WTC11 (cell line): ENCODE measurements around the gene KIF13A. TPM values are rescaled to one million over a fixed set of nuclear protein-coding genes. Genes with fewer than 3 reads are reported as not detected.

Source experiments
- ATAC-seq: fragments of 200-7000 bp; cut with Tn5 transposase; 2 replicates; pipeline ENCODE4 v1.10.0; 2021; ENCODE audit warnings: mild to moderate bottlenecking, moderate library complexity
- CTCF ChIA-PET: fragments of 300-600 bp; sonication (Branson Sonifier 250); formaldehyde crosslinking; loops from one replicate; lab custom pipeline; 2021; ENCODE audit warnings: antibody characterized with exemption; lab: Charles Lee
- POLR2A ChIA-PET: fragments of 350-600 bp; sonication (Branson Sonifier 250); formaldehyde crosslinking; loops from one replicate; lab custom pipeline; 2021; ENCODE audit warnings: antibody characterized with exemption; lab: Charles Lee
- DNase-seq: peaks from one replicate; pipeline ENCODE4 v3.0.0; 2021; ENCODE audit warnings: low spot score
- H3K27ac Mint-ChIP-seq: 2 replicates; pipeline ENCODE4 v1.8.0; 2021; ENCODE audit warnings: mixed read lengths
- H3K27me3 Mint-ChIP-seq: 2 replicates; pipeline ENCODE4 v1.8.0; 2021; ENCODE audit warnings: low read depth, mild to moderate bottlenecking, moderate library complexity, mixed read lengths
- H3K36me3 Mint-ChIP-seq: 2 replicates; pipeline ENCODE4 v1.8.0; 2021; ENCODE audit warnings: mixed read lengths
- H3K4me1 Mint-ChIP-seq: 2 replicates; pipeline ENCODE4 v1.8.0; 2022; ENCODE audit warnings: mixed read lengths
- H3K4me3 Mint-ChIP-seq: 2 replicates; pipeline ENCODE4 v1.8.0; 2021; ENCODE audit warnings: mild to moderate bottlenecking, moderate library complexity, mixed read lengths
- H3K9me3 Mint-ChIP-seq: 2 replicates; pipeline ENCODE4 v1.8.0; 2021; ENCODE audit warnings: mixed read lengths
- ATF1 ChIP-seq: sonication (generic); formaldehyde crosslinking; IDR thresholded peaks from 2 replicates; pipeline ENCODE4 v1.8.1; 2023; ENCODE audit warnings: mild to moderate bottlenecking, moderate library complexity, missing genetic modification reagents
- CBFB ChIP-seq: sonication (generic); formaldehyde crosslinking; IDR thresholded peaks from 2 replicates; pipeline ENCODE4 v1.8.1; 2022; ENCODE audit warnings: mild to moderate bottlenecking, low read depth, missing genetic modification reagents
- FOXK1 ChIP-seq: sonication (generic); formaldehyde crosslinking; IDR thresholded peaks from 2 replicates; pipeline ENCODE4 v1.8.0; 2022; ENCODE audit warnings: mild to moderate bottlenecking, moderate library complexity, missing genetic modification reagents
- HMGA2 ChIP-seq: fragments of 250-450 bp; sonication (Bioruptor Pico); IDR thresholded peaks from 2 replicates; pipeline ENCODE4 v1.4.0; 2021; ENCODE audit warnings: mild to moderate bottlenecking, moderate library complexity
- JAZF1 ChIP-seq: fragments of 250-450 bp; sonication (Bioruptor Pico); IDR thresholded peaks from 2 replicates; pipeline ENCODE4 v1.9.0; 2021; ENCODE audit warnings: moderate library complexity, mild to moderate bottlenecking, inconsistent platforms
- NFATC4 ChIP-seq: fragments of 250-450 bp; sonication (Bioruptor Pico); IDR thresholded peaks from 2 replicates; pipeline ENCODE4 v1.9.0; 2021; ENCODE audit warnings: mild to moderate bottlenecking
- NFYB ChIP-seq: sonication (generic); formaldehyde crosslinking; conservative IDR thresholded peaks from 2 replicates; pipeline ENCODE4 v1.8.0; 2022; ENCODE audit warnings: low read depth, missing genetic modification reagents
- SMAD4 ChIP-seq: sonication (generic); formaldehyde crosslinking; IDR thresholded peaks from 2 replicates; pipeline ENCODE4 v1.8.0; 2022; ENCODE audit warnings: mild to moderate bottlenecking, missing genetic modification reagents
- TEAD1 ChIP-seq: sonication (generic); formaldehyde crosslinking; IDR thresholded peaks from 2 replicates; pipeline ENCODE4 v1.8.0; 2022; ENCODE audit warnings: mild to moderate bottlenecking, missing genetic modification reagents
- ZNF121 ChIP-seq: sonication (generic); formaldehyde crosslinking; IDR thresholded peaks from 2 replicates; pipeline ENCODE4 v1.8.0; 2023; ENCODE audit warnings: missing genetic modification reagents
- ZNF232 ChIP-seq: sonication (generic); formaldehyde crosslinking; IDR thresholded peaks from 2 replicates; pipeline ENCODE4 v1.8.0; 2022; ENCODE audit warnings: mild to moderate bottlenecking, missing genetic modification reagents
- ZNF416 ChIP-seq: fragments of 250-450 bp; sonication (Bioruptor Pico); IDR thresholded peaks from 2 replicates; pipeline ENCODE4 v1.9.0; 2021; ENCODE audit warnings: mild to moderate bottlenecking, inconsistent platforms
- total RNA-seq: library from RNA; stranded (reverse); gene quantifications from 3 replicates; pipeline ENCODE4 v1.2.3, GENCODE V29; 2021
- TF ChIP-seq, protein P1 (sequence below): fragments of 250-450 bp; sonication (Bioruptor Pico); conservative IDR thresholded peaks from 2 replicates; pipeline ENCODE4 v1.9.0; 2021; ENCODE audit warnings: mild to moderate bottlenecking
- TF ChIP-seq, protein P2 (sequence below): sonication (generic); formaldehyde crosslinking; IDR thresholded peaks from 2 replicates; pipeline ENCODE4 v1.8.0; 2023; ENCODE audit warnings: missing genetic modification reagents
- TF ChIP-seq, protein P3 (sequence below): sonication (generic); formaldehyde crosslinking; IDR thresholded peaks from 2 replicates; pipeline ENCODE4 v1.8.0; 2023; ENCODE audit warnings: mild to moderate bottlenecking, missing genetic modification reagents
- TF ChIP-seq, protein P4 (sequence below): sonication (generic); formaldehyde crosslinking; IDR thresholded peaks from 2 replicates; pipeline ENCODE4 v1.8.0; 2022; ENCODE audit warnings: mild to moderate bottlenecking, missing genetic modification reagents
- TF ChIP-seq, protein P5 (sequence below): sonication (generic); formaldehyde crosslinking; IDR thresholded peaks from 2 replicates; pipeline ENCODE4 v1.8.0; 2022; ENCODE audit warnings: mild to moderate bottlenecking, missing genetic modification reagents
- TF ChIP-seq, protein P6 (sequence below): sonication (generic); formaldehyde crosslinking; IDR thresholded peaks from 2 replicates; pipeline ENCODE4 v1.8.1; 2023; ENCODE audit warnings: mild to moderate bottlenecking, moderate library complexity, missing genetic modification reagents
- TF ChIP-seq, protein P7 (sequence below): sonication (generic); formaldehyde crosslinking; IDR thresholded peaks from 2 replicates; pipeline ENCODE4 v1.8.1; 2022; ENCODE audit warnings: missing genetic modification reagents, borderline replicate concordance
- TF ChIP-seq, protein P8 (sequence below): fragments of 250-450 bp; sonication (Bioruptor Pico); IDR thresholded peaks from 2 replicates; pipeline ENCODE4 v1.9.0; 2021; ENCODE audit warnings: mild to moderate bottlenecking, borderline replicate concordance

KIF13A gene
- total RNA-seq, 1 experiment from 2014 or later = 32.7 TPM

DNA sequence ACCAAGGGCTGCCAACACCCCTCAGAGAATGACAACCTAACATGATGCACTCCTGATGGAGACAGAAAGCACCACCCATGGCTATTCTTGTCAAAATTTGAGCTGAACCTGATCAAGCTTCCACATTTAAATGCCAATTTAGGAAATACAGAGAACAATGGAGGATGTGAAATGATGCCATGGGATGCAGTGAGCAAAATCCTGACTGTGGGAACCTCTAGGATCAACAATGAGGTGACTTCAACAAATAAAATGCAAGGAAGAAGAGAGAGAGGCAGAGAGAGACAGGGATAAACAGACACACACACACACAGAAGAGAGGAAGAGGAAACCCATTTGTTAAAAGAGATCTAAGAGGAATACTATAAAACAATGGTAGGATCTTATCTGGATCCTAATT, 161.1 kb downstream of the KIF13A start (continued):
- TF ChIP-seq CBFB = no peak
- TF ChIP-seq, protein P1, sequence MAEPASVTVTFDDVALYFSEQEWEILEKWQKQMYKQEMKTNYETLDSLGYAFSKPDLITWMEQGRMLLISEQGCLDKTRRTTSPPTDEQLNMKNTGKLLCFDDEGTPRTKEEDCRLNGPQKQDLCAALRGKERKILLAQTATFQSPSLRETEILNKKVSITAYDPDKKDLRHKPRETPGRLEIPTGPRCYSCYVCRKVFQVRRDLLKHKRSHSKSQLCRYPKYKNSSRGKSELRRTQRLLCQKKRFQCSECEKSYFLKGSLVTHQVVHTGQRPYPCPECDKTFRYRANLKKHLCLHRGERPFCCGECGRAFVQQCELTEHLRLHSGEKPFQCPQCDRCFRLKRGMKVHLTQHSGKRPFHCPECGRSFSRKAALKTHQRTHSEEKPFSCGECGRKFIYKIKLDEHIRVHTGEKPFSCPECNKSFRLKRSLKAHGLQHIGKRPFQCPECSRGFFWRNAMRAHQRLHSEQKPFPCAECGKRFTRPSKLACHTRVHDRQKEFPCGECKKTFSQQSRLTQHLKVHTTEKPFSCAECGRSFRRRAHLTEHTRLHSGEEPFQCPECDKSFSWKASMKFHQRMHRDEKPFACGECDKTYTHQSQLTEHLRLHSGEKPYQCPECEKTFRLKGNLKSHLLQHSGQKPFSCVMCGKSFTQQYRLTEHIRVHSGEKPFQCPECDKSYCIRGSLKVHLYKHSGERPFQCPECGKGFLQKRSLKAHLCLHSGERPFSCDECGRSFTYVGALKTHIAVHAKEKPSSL (CRISPR knock-in tag) = no peak

DNA sequence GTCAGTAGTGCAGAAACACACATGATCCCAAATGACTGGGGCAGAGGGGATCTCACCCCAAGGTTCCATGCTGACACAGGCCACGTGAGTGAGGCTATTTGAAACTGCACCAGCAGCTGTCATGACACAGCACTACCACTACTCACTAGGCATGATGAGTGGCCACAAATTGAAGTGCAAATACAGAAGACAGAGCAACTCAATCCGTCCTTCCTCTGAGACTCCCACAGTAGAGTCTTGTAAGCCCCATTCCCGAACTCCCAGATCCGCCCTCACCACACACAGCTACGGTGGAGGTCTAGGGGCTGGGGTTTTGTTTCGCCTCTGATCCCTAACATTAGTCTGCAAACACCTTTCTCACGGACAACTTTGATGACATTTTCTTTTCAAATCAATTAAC, 167.4 kb downstream of the KIF13A start:
- Mint-ChIP-seq H3K9me3 (no peaks in the 10 kb centered on the region), H3K27me3 (no peaks in the 10 kb centered on the region), H3K4me3 (no peak overlapping the region), H3K27ac (no peak overlapping the region), H3K36me3 (peaks cover 12% of the 10 kb centered on the region), H3K4me1 (peaks cover 6% of the 10 kb centered on the region)
- ChIA-PET POLR2A (no interaction called here), CTCF (interaction anchor here (0.7 kb wide), 1 partner anchor 13 kb away, joined by 5 read pairs; no protein-coding TSS in a partner anchor)
- DNase-seq (no peak), ATAC-seq (peak; percentile 79)
- TF ChIP-seq ZNF121 (CRISPR knock-in tag) (peak; percentile 89), NFATC4 (no peak), NFYB (CRISPR knock-in tag) (no peak), TEAD1 (no peak), JAZF1 (CRISPR knock-in tag) (no peak)
- TF ChIP-seq, protein P2, sequence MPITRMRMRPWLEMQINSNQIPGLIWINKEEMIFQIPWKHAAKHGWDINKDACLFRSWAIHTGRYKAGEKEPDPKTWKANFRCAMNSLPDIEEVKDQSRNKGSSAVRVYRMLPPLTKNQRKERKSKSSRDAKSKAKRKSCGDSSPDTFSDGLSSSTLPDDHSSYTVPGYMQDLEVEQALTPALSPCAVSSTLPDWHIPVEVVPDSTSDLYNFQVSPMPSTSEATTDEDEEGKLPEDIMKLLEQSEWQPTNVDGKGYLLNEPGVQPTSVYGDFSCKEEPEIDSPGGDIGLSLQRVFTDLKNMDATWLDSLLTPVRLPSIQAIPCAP (CRISPR knock-in tag) = no peak

DNA sequence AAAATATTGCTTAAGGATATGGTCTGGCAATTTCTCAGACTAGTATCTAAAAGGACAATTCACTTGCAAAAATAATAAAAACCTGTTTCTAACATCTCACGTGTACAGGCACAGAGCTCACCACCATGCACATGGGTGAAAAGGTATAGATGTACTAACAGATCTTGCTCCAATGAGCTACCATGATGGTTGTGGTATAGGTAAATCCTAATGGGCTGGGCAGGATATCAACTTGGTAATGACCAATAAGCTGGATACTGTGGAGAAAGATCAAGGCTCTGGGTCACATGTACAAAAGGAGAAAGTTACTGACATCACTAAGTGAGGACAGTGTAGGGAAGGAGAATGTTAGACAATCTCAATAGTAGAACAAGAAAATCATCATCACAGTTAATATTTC, 169.7 kb downstream of the KIF13A start:
- H3K27me3 Mint-ChIP-seq = no peaks in the 10 kb centered on the region

More for the DNA sequence above, 169.7 kb downstream of the KIF13A start:
- no peak overlapping the region for H3K4me3 Mint-ChIP-seq
- POLR2A ChIA-PET = no interaction called here
- peaks cover 6% of the 10 kb centered on the region for H3K4me1 Mint-ChIP-seq
- H3K36me3 Mint-ChIP-seq = peaks cover 22% of the 10 kb centered on the region
- DNase-seq (no peak), ATAC-seq (no peak)
- TF ChIP-seq ZNF416 = no peak
- TF ChIP-seq, protein P3, sequence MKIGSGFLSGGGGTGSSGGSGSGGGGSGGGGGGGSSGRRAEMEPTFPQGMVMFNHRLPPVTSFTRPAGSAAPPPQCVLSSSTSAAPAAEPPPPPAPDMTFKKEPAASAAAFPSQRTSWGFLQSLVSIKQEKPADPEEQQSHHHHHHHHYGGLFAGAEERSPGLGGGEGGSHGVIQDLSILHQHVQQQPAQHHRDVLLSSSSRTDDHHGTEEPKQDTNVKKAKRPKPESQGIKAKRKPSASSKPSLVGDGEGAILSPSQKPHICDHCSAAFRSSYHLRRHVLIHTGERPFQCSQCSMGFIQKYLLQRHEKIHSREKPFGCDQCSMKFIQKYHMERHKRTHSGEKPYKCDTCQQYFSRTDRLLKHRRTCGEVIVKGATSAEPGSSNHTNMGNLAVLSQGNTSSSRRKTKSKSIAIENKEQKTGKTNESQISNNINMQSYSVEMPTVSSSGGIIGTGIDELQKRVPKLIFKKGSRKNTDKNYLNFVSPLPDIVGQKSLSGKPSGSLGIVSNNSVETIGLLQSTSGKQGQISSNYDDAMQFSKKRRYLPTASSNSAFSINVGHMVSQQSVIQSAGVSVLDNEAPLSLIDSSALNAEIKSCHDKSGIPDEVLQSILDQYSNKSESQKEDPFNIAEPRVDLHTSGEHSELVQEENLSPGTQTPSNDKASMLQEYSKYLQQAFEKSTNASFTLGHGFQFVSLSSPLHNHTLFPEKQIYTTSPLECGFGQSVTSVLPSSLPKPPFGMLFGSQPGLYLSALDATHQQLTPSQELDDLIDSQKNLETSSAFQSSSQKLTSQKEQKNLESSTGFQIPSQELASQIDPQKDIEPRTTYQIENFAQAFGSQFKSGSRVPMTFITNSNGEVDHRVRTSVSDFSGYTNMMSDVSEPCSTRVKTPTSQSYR (CRISPR knock-in tag) = no peak
- no peak for TF ChIP-seq ZNF232 (CRISPR knock-in tag)
- TF ChIP-seq FOXK1 (CRISPR knock-in tag) = no peak
- no peak for TF ChIP-seq HMGA2 (CRISPR knock-in tag)
- TF ChIP-seq, protein P4, sequence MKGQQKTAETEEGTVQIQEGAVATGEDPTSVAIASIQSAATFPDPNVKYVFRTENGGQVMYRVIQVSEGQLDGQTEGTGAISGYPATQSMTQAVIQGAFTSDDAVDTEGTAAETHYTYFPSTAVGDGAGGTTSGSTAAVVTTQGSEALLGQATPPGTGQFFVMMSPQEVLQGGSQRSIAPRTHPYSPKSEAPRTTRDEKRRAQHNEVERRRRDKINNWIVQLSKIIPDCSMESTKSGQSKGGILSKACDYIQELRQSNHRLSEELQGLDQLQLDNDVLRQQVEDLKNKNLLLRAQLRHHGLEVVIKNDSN = no peak
- TF ChIP-seq, protein P5, sequence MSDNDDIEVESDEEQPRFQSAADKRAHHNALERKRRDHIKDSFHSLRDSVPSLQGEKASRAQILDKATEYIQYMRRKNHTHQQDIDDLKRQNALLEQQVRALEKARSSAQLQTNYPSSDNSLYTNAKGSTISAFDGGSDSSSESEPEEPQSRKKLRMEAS (CRISPR knock-in tag) = no peak
- no peak for TF ChIP-seq ATF1 (CRISPR knock-in tag)
- no peak for TF ChIP-seq SMAD4 (CRISPR knock-in tag)
- TF ChIP-seq, protein P6, sequence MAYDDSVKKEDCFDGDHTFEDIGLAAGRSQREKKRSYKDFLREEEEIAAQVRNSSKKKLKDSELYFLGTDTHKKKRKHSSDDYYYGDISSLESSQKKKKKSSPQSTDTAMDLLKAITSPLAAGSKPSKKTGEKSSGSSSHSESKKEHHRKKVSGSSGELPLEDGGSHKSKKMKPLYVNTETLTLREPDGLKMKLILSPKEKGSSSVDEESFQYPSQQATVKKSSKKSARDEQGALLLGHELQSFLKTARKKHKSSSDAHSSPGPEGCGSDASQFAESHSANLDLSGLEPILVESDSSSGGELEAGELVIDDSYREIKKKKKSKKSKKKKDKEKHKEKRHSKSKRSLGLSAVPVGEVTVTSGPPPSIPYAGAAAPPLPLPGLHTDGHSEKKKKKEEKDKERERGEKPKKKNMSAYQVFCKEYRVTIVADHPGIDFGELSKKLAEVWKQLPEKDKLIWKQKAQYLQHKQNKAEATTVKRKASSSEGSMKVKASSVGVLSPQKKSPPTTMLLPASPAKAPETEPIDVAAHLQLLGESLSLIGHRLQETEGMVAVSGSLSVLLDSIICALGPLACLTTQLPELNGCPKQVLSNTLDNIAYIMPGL (CRISPR knock-in tag) = no peak
- TF ChIP-seq, protein P7, sequence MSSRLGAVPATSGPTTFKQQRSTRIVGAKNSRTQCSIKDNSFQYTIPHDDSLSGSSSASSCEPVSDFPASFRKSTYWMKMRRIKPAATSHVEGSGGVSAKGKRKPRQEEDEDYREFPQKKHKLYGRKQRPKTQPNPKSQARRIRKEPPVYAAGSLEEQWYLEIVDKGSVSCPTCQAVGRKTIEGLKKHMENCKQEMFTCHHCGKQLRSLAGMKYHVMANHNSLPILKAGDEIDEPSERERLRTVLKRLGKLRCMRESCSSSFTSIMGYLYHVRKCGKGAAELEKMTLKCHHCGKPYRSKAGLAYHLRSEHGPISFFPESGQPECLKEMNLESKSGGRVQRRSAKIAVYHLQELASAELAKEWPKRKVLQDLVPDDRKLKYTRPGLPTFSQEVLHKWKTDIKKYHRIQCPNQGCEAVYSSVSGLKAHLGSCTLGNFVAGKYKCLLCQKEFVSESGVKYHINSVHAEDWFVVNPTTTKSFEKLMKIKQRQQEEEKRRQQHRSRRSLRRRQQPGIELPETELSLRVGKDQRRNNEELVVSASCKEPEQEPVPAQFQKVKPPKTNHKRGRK = no peak
- TF ChIP-seq, protein P8, sequence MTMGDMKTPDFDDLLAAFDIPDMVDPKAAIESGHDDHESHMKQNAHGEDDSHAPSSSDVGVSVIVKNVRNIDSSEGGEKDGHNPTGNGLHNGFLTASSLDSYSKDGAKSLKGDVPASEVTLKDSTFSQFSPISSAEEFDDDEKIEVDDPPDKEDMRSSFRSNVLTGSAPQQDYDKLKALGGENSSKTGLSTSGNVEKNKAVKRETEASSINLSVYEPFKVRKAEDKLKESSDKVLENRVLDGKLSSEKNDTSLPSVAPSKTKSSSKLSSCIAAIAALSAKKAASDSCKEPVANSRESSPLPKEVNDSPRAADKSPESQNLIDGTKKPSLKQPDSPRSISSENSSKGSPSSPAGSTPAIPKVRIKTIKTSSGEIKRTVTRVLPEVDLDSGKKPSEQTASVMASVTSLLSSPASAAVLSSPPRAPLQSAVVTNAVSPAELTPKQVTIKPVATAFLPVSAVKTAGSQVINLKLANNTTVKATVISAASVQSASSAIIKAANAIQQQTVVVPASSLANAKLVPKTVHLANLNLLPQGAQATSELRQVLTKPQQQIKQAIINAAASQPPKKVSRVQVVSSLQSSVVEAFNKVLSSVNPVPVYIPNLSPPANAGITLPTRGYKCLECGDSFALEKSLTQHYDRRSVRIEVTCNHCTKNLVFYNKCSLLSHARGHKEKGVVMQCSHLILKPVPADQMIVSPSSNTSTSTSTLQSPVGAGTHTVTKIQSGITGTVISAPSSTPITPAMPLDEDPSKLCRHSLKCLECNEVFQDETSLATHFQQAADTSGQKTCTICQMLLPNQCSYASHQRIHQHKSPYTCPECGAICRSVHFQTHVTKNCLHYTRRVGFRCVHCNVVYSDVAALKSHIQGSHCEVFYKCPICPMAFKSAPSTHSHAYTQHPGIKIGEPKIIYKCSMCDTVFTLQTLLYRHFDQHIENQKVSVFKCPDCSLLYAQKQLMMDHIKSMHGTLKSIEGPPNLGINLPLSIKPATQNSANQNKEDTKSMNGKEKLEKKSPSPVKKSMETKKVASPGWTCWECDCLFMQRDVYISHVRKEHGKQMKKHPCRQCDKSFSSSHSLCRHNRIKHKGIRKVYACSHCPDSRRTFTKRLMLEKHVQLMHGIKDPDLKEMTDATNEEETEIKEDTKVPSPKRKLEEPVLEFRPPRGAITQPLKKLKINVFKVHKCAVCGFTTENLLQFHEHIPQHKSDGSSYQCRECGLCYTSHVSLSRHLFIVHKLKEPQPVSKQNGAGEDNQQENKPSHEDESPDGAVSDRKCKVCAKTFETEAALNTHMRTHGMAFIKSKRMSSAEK (CRISPR knock-in tag) = no peak
- no peak for TF ChIP-seq ZNF121 (CRISPR knock-in tag)
- H3K9me3 Mint-ChIP-seq = peaks cover 3% of the 10 kb centered on the region
- H3K27ac Mint-ChIP-seq = no peak overlapping the region
- CTCF ChIA-PET = interaction anchor here (0.6 to 1.9 kb wide), 4 partner anchors 13 to 304 kb away, joined by 3 to 9 read pairs (median 4); partner anchors contain the start of gene NHLRC1
